CD4-positive, alpha-beta T cell (primary cell): ENCODE data around the gene TSPAN9. TPM values are rescaled to one million over a fixed set of nuclear protein-coding genes. Genes with fewer than 3 reads are reported as not detected.

ENCODE experiments used
- ATAC-seq: fragments of 200-7000 bp; cut with Tn5 transposase; one replicate; pipeline ENCODE4 v1.10.0; 2022; ENCODE audit warnings: mild to moderate bottlenecking; ENCODE audit not compliant: poor library complexity
- CTCF ChIA-PET: fragments of 350-600 bp; sonication (Branson Sonifier 250); formaldehyde crosslinking; loops from one replicate; lab custom pipeline; 2021; ENCODE audit warnings: antibody characterized with exemption, inconsistent platforms; lab: Charles Lee
- POLR2A ChIA-PET: fragments of 350-600 bp; sonication (Branson Sonifier 250); formaldehyde crosslinking; loops from one replicate; lab custom pipeline; 2021; ENCODE audit warnings: antibody characterized with exemption, inconsistent platforms; lab: Charles Lee
- DNase-seq, 14 experiments: peaks; one replicate each; pipeline ENCODE4 v3.0.0-alpha.2; 2013 to 2020; ENCODE audit warnings: mixed read lengths in 2 of 14
- H3K27ac ChIP-seq, 2 donors: one replicate each; pipeline versions ENCODE4 v1.5.1 to v1.7.0; 2013; ENCODE audit warnings: low read length in 2 of 2, low read depth in 1 of 2, mild to moderate bottlenecking in 1 of 2
- H3K27me3 ChIP-seq, 2 experiments: 1 replicate in 1 of 2; 2 replicates in 1 of 2; pipeline versions ENCODE4 v1.6.1 to v1.7.0; 2013; ENCODE audit warnings: low read length in 2 of 2, control low read depth in 1 of 2, mild to moderate bottlenecking in 1 of 2, moderate library complexity in 1 of 2; ENCODE audit not compliant: insufficient read depth in 2 of 2, control insufficient read depth in 1 of 2
- H3K36me3 ChIP-seq: one replicate; pipeline ENCODE4 v1.6.1; 2013; ENCODE audit warnings: low read length, control low read depth; ENCODE audit not compliant: insufficient read depth
- H3K4me1 ChIP-seq: one replicate; pipeline ENCODE4 v1.6.1; 2013; ENCODE audit warnings: low read length, control low read depth; ENCODE audit not compliant: insufficient read depth
- H3K4me3 ChIP-seq: one replicate; pipeline ENCODE4 v1.5.1; 2013; ENCODE audit warnings: mild to moderate bottlenecking, low read length, moderate library complexity
- H3K9me3 ChIP-seq, 2 experiments: 1 replicate in 1 of 2; 2 replicates in 1 of 2; pipeline versions ENCODE4 v1.6.1 to v1.7.0; 2013; ENCODE audit warnings: low read length in 2 of 2, mild to moderate bottlenecking in 2 of 2, control low read depth in 1 of 2, moderate library complexity in 1 of 2; ENCODE audit not compliant: control insufficient read depth in 1 of 2, insufficient read depth in 1 of 2
- H3K27ac Mint-ChIP-seq: one replicate; pipeline ENCODE4 v1.8.0; 2020; ENCODE audit warnings: mixed read lengths
- H3K27me3 Mint-ChIP-seq: one replicate; pipeline ENCODE4 v1.8.0; 2021; ENCODE audit warnings: mixed read lengths
- H3K36me3 Mint-ChIP-seq: one replicate; pipeline ENCODE4 v1.8.0; 2021; ENCODE audit warnings: low read depth, mixed read lengths
- H3K4me1 Mint-ChIP-seq: one replicate; pipeline ENCODE4 v1.8.0; 2021; ENCODE audit warnings: low read depth, mixed read lengths
- H3K4me3 Mint-ChIP-seq: one replicate; pipeline ENCODE4 v1.8.0; 2020; ENCODE audit warnings: mild to moderate bottlenecking, mixed read lengths
- H3K9me3 Mint-ChIP-seq: one replicate; pipeline ENCODE4 v1.8.0; 2020; ENCODE audit warnings: mixed read lengths
- CTCF ChIP-seq: fragments of 200-600 bp; IDR thresholded peaks from one replicate; pipeline ENCODE4 v1.8.0; 2022; ENCODE audit warnings: antibody characterized with exemption, mild to moderate bottlenecking
- intact Hi-C, 2 experiments: fragments of 100-400 bp; cut with DNase I in 1 of 2; cut with micrococcal nuclease in 1 of 2; formaldehyde crosslinking; loops; one replicate each; pipeline versions ENCODE4 v1.15.1 to v1.9.0; 2023 to 2025; cut with DNase I, micrococcal nuclease
- total RNA-seq, 174 experiments: library from RNA in 2 of 174; stranded (reverse) in 2 of 174; gene quantifications; one replicate each; pipeline ENCODE4 v1.2.3 and lab custom pipeline; 2021 to 2026

Gene TSPAN9
- total RNA-seq, 2 experiments from 2014 or later = 0.82 to 1.3 TPM

DNA sequence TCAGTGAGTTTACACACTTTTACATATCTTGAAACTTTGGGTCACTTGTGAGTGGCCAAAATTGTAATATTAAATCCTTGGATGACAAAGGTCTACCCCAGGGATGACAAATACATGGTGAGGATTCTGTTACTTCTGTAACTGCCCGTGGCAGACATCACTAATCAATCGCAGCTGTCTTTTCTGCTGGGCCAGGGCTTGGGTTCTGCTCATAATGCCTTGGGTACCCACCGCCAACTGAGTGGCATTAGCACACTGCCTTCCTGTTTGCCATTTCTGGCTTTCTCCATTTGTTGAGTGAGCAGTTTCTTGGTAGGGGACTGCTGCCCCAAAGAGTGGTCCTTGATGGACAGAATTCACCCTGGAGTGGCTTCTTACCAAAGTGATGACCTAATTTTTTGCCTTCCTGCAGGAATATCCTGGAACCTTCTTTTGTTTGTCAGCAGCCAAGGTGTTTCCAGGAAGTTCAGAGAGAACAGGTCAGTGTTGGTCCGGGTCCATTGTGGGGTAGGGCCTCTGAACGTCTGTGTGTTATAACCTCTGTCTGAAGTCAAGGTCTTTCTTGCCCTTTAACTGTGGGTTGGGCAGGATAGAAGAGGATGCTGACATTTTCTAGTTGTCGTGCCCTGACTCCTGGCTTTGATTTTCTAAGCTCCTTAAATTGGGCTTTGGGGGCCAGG, 6.2 kb downstream of the TSPAN9 start:
- H3K4me1 Mint-ChIP-seq = peaks cover 1% of the 10 kb centered on the region
- POLR2A ChIA-PET = no interaction called here
- CTCF ChIA-PET = interaction anchor here (1.1 kb wide), 1 partner anchor 10 kb away, joined by 4 read pairs; no protein-coding TSS in a partner anchor
- ATAC-seq (no peak), DNase-seq (no peak)
- no peaks in the 10 kb centered on the region for H3K9me3 Mint-ChIP-seq
- H3K27ac ChIP-seq = no peak overlapping the region
- no peak overlapping the region for H3K4me3 Mint-ChIP-seq
- peaks cover 6% of the 10 kb centered on the region for H3K4me1 ChIP-seq
- no peaks in the 10 kb centered on the region for H3K9me3 ChIP-seq
- H3K27ac Mint-ChIP-seq = no peak overlapping the region
- no peak overlapping the region for H3K4me3 ChIP-seq
- intact Hi-C loops = loop anchor here in 1 of 2 experiments (5.0 to 10.0 kb wide), 2 partner anchors 386 to 671 kb away; partner anchors contain the start of gene CRACR2A
- H3K27me3 ChIP-seq = no peaks in the 10 kb centered on the region
- H3K27me3 Mint-ChIP-seq = no peaks in the 10 kb centered on the region
- H3K36me3 ChIP-seq = no peaks in the 10 kb centered on the region
- no peaks in the 10 kb centered on the region for H3K36me3 Mint-ChIP-seq
- TF ChIP-seq CTCF = no peak

DNA sequence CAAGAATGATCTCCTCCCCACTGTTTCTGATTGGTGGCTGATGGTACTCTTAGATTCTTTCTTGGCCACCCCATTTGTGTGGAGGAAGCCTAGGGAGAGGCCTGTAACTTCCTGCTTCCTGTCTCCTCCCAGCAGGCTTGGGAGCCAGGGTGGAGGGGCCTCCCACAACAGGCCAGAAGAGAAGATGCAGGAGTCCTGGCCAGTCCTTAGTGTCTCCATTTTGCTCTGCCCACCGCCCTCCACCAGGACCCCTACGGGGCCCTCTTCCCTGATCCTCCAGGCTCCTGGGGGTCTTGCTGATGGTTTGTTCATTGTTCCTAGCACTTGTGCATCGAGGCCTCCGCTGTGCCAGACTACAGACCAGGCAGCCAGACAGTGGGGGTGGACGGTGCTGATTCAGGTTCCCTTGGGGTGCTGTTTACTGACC, 6.8 kb downstream of the TSPAN9 start:
- Mint-ChIP-seq H3K36me3 (no peaks in the 10 kb centered on the region), H3K27ac (no peak overlapping the region), H3K4me1 (no peaks in the 10 kb centered on the region), H3K9me3 (no peaks in the 10 kb centered on the region), H3K27me3 (no peaks in the 10 kb centered on the region), H3K4me3 (no peak overlapping the region)
- ChIA-PET POLR2A (no interaction called here), CTCF (no interaction called here)
- Histone ChIP-seq H3K4me3 (no peak overlapping the region), H3K27me3 (no peaks in the 10 kb centered on the region), H3K36me3 (no peaks in the 10 kb centered on the region), H3K4me1 (peaks cover 6% of the 10 kb centered on the region), H3K9me3 (no peaks in the 10 kb centered on the region), H3K27ac (no peak overlapping the region)
- no peak for TF ChIP-seq CTCF
- DNase-seq (no peak), ATAC-seq (no peak)
- intact Hi-C loops = loop anchor here in 1 of 2 experiments (5.0 to 10.0 kb wide), 2 partner anchors 387 to 671 kb away; partner anchors contain the start of gene CRACR2A

- intact Hi-C loops = loop anchor here in 1 of 2 experiments (5.0 to 10.0 kb wide), 2 partner anchors 387 to 670 kb away; partner anchors contain the start of gene CRACR2A
- no peak overlapping the region for H3K27ac Mint-ChIP-seq
- no peaks in the 10 kb centered on the region for H3K27me3 ChIP-seq
- no peak for TF ChIP-seq CTCF
- H3K9me3 Mint-ChIP-seq = no peaks in the 10 kb centered on the region
- H3K36me3 Mint-ChIP-seq = no peaks in the 10 kb centered on the region
- no peak for DNase-seq
- H3K4me3 Mint-ChIP-seq = no peak overlapping the region
- H3K4me3 ChIP-seq = no peak overlapping the region
- no peaks in the 10 kb centered on the region for H3K9me3 ChIP-seq
- H3K4me1 Mint-ChIP-seq = no peaks in the 10 kb centered on the region
- no peaks in the 10 kb centered on the region for H3K27me3 Mint-ChIP-seq
- peaks cover 6% of the 10 kb centered on the region for H3K4me1 ChIP-seq
- no peak for ATAC-seq
- no peak overlapping the region for H3K27ac ChIP-seq
- CTCF ChIA-PET = no interaction called here
- POLR2A ChIA-PET = no interaction called here
- H3K36me3 ChIP-seq = no peaks in the 10 kb centered on the region
Measured at GRCh38 chr12:3084742-3085141, 7.6 kb downstream of the TSPAN9 start.
